GM12878 (cell line): ENCODE measurements around the gene SYNDIG1. TPM values are rescaled to one million over a fixed set of nuclear protein-coding genes. Genes with fewer than 3 reads are reported as not detected.

Source experiments
- ATAC-seq: fragments of 200-7000 bp; cut with Tn5 transposase; 3 replicates; pipeline ENCODE4 v1.9.1; 2020; ENCODE audit warnings: mild to moderate bottlenecking, moderate library complexity
- BruUV-seq: library from RNA; stranded (reverse); fragments of 400-500 nt; replicated peaks from 2 replicates; lab custom pipeline; 2021; lab: Mats Ljungman, UMichigan
- CTCF ChIA-PET: fragments of 300-600 bp; sonication (Branson Sonifier 250); formaldehyde crosslinking; extraction: SDS; loops from one replicate; lab custom pipeline; 2021; ENCODE audit warnings: inconsistent platforms; lab: Yijun Ruan, JAX
- POLR2A ChIA-PET: fragments of 350-600 bp; formaldehyde crosslinking; extraction: SDS; loops from one replicate; lab custom pipeline; 2021; ENCODE audit warnings: inconsistent platforms; lab: Charles Lee
- RAD21 ChIA-PET: fragments of 300-600 bp; sonication (Branson Sonifier 250); formaldehyde crosslinking; loops from one replicate; lab custom pipeline; 2023; ENCODE audit warnings: antibody characterized with exemption; ENCODE audit not compliant: unreplicated experiment; lab: Charles Lee
- SMC1A ChIA-PET: fragments of 300-600 bp; sonication (Branson Sonifier 250); formaldehyde crosslinking; loops from one replicate; lab custom pipeline; 2023; ENCODE audit not compliant: unreplicated experiment, uncharacterized antibody; lab: Charles Lee
- DNase-seq: peaks from one replicate; pipeline ENCODE4 v3.0.0-alpha.2; 2011; ENCODE audit warnings: low read depth, low spot score
- FAIRE-seq: peaks from 3 replicates; lab custom pipeline; 2011; peaks lifted over from hg19 to GRCh38; lab: Jason Lieb, UNC
- H2AFZ ChIP-seq: 2 replicates; pipeline ENCODE4 v1.6.0; 2011; ENCODE audit warnings: low read depth, low read length, control low read depth; ENCODE audit not compliant: control insufficient read depth
- H3K27ac ChIP-seq: 2 replicates; pipeline ENCODE4 v1.5.1; 2011; ENCODE audit warnings: control low read depth; ENCODE audit not compliant: control insufficient read depth, insufficient read depth
- H3K27me3 ChIP-seq, 2 experiments: replicated peaks in 1 of 2; 2 replicates each; pipeline versions ENCODE4 v1.6.0 to v1.6.1; 2011; ENCODE audit warnings: low read length in 1 of 2; ENCODE audit not compliant: control insufficient read depth in 2 of 2, insufficient read depth in 2 of 2
- H3K36me3 ChIP-seq, 2 experiments: 2 replicates each; pipeline ENCODE4 v1.5.1; 2011; ENCODE audit warnings: low read length in 1 of 2; ENCODE audit not compliant: control insufficient read depth in 2 of 2, insufficient read depth in 2 of 2
- H3K4me1 ChIP-seq: 2 replicates; pipeline ENCODE4 v1.6.1; 2011; ENCODE audit warnings: mild to moderate bottlenecking, low read length, moderate library complexity, mixed read lengths; ENCODE audit not compliant: control insufficient read depth, insufficient read depth
- H3K4me2 ChIP-seq: 2 replicates; pipeline ENCODE4 v1.6.0; 2011; ENCODE audit warnings: control low read depth; ENCODE audit not compliant: control insufficient read depth, insufficient read depth
- H3K4me3 ChIP-seq: fragments of 200-600 bp; sonication (generic); 2 replicates; pipeline ENCODE4 v1.5.1; 2016
- H3K79me2 ChIP-seq: 2 replicates; pipeline ENCODE4 v1.6.0; 2011; ENCODE audit warnings: low read length; ENCODE audit not compliant: control insufficient read depth, insufficient read depth
- H3K9ac ChIP-seq: 2 replicates; pipeline ENCODE4 v1.8.0; 2011; ENCODE audit warnings: low read length, control low read depth, mixed read lengths; ENCODE audit not compliant: control insufficient read depth, insufficient read depth
- H3K9me3 ChIP-seq: replicated peaks from 3 replicates; pipeline ENCODE4 v1.5.1; 2011; ENCODE audit warnings: mild to moderate bottlenecking, low read length; ENCODE audit not compliant: control insufficient read depth, insufficient read depth
- H4K20me1 ChIP-seq: 2 replicates; pipeline ENCODE4 v1.6.0; 2011; ENCODE audit not compliant: control insufficient read depth, insufficient read depth
- CEBPB ChIP-seq, 2 experiments: fragments of 150-350 bp in 1 of 2; IDR thresholded peaks; 2 replicates each; pipeline ENCODE4 v1.6.1; 2012 to 2014; ENCODE audit warnings: low read depth in 2 of 2, low read length in 2 of 2, borderline replicate concordance in 1 of 2, inconsistent platforms in 1 of 2
- EZH2 ChIP-seq: IDR thresholded peaks from 2 replicates; pipeline ENCODE4 v1.6.1; 2012; ENCODE audit warnings: low read depth, mild to moderate bottlenecking, control low read depth, inconsistent platforms, low read length, borderline replicate concordance; ENCODE audit not compliant: control insufficient read depth
- GABPA ChIP-seq: IDR thresholded peaks from 2 replicates; pipeline ENCODE4 v1.6.1; 2014; ENCODE audit warnings: antibody characterized with exemption, low read depth, mild to moderate bottlenecking, inconsistent platforms
- IKZF1 ChIP-seq: fragments of 450-650 bp; conservative IDR thresholded peaks from 2 replicates; pipeline ENCODE4 v1.6.1; 2017; ENCODE audit warnings: antibody characterized with exemption, mild to moderate bottlenecking
- MEF2B ChIP-seq: fragments of 450-650 bp; IDR thresholded peaks from 2 replicates; pipeline ENCODE4 v1.6.1; 2018; ENCODE audit warnings: mild to moderate bottlenecking, moderate library complexity; ENCODE audit not compliant: partially characterized antibody, poor library complexity, severe bottlenecking
- POLR2A ChIP-seq: IDR thresholded peaks from 2 replicates; pipeline ENCODE4 v1.6.1; 2011; ENCODE audit warnings: low read depth, mild to moderate bottlenecking, low read length
- POLR2AphosphoS2 ChIP-seq: IDR thresholded peaks from 2 replicates; pipeline ENCODE4 v1.6.1; 2011; ENCODE audit warnings: low read depth, mild to moderate bottlenecking, low read length, improper control_type of control experiment, moderate library complexity
- RAD51 ChIP-seq: fragments of 450-650 bp; IDR thresholded peaks from 2 replicates; pipeline ENCODE4 v1.6.1; 2016; ENCODE audit warnings: moderate library complexity, mild to moderate bottlenecking, inconsistent platforms
- RELA ChIP-seq: fragments of 450-650 bp; IDR thresholded peaks from 2 replicates; pipeline ENCODE4 v1.8.0; 2014; ENCODE audit warnings: borderline replicate concordance; ENCODE audit not compliant: partially characterized antibody
- TAF1 ChIP-seq: IDR thresholded peaks from 2 replicates; pipeline ENCODE4 v1.6.1; 2011; ENCODE audit warnings: mild to moderate bottlenecking, low read depth, low read length, borderline replicate concordance
- YY1 ChIP-seq: IDR thresholded peaks from 2 replicates; pipeline ENCODE4 v1.6.1; 2011; ENCODE audit warnings: low read depth, mild to moderate bottlenecking, low read length
- ZNF384 ChIP-seq: IDR thresholded peaks from 2 replicates; pipeline ENCODE4 v1.6.1; 2012; ENCODE audit warnings: low read depth, mild to moderate bottlenecking, low read length, improper control_type of control experiment, borderline replicate concordance
- ZZZ3 ChIP-seq: IDR thresholded peaks from 2 replicates; pipeline ENCODE4 v1.6.1; 2011; ENCODE audit warnings: low read depth; ENCODE audit not compliant: control insufficient read depth, insufficient read length
- whole genome bisulfite sequencing: methylation state at CpG from one replicate; pipeline ENCODE4 v1.1.6; 2016; ENCODE audit warnings: low lambda C conversion rate; ENCODE audit not compliant: insufficient replicate concordance, insufficient coverage; ENCODE audit errors: missing lambda C conversion rate; 5-methylcytosine and 5-hydroxymethylcytosine counted together
- in situ Hi-C: fragments of 300-500 bp; cut with MboI; formaldehyde crosslinking; loops from 9 replicates; pipeline ENCODE4 v1.14.3; 2018; ENCODE audit warnings: mixed read lengths
- intact Hi-C: fragments of 100-400 bp; cut with micrococcal nuclease; formaldehyde crosslinking; loops from one replicate; pipeline ENCODE4 v1.14.2; 2022; ENCODE audit not compliant: unreplicated experiment
- polyA plus RNA-seq, 11 experiments: library from polyadenylated mRNA; depleted of rRNA in 4 of 11; unstranded in 6 of 11; stranded (reverse) in 5 of 11; fragments of >200 nt; fragmentation: Nextera tagmentation in 4 of 11; fragmentation: Illumina TruSeq in 1 of 11; extraction: Ambion mirVana in 4 of 11; extraction: Trizol in 1 of 11; gene quantifications; 1 replicate in 1 of 11; 2 replicates in 10 of 11; pipeline versions ENCODE4 v1.2.1 to v1.2.3, GENCODE V29; 2011 to 2016; ENCODE audit warnings: inconsistent platforms in 2 of 11, missing spikeins in 2 of 11, low read depth in 1 of 11
- total RNA-seq, 4 experiments: library from RNA; depleted of rRNA in 3 of 4; stranded (reverse); fragments of >200 nt in 3 of 4; fragmentation: Illumina TruSeq in 1 of 4; extraction: Trizol in 1 of 4; gene quantifications; 2 replicates each; pipeline versions ENCODE4 v1.2.1 to v1.2.3, GENCODE V29; 2013 to 2021
- TF ChIP-seq, protein P1 (sequence below): IDR thresholded peaks from 2 replicates; pipeline ENCODE4 v1.6.1; 2011; ENCODE audit warnings: mild to moderate bottlenecking, low read depth, low read length, moderate library complexity; ENCODE audit not compliant: insufficient replicate concordance
- TF ChIP-seq, protein P2 (sequence below): fragments of 450-650 bp; IDR thresholded peaks from 2 replicates; pipeline ENCODE4 v1.6.1; 2014; ENCODE audit warnings: mild to moderate bottlenecking

Gene SYNDIG1
- total and polyA plus RNA-seq, 10 of the 15 experiments (the other 5 are each of a cell fraction or from before 2014, with no cell fraction given) = not detected

DNA sequence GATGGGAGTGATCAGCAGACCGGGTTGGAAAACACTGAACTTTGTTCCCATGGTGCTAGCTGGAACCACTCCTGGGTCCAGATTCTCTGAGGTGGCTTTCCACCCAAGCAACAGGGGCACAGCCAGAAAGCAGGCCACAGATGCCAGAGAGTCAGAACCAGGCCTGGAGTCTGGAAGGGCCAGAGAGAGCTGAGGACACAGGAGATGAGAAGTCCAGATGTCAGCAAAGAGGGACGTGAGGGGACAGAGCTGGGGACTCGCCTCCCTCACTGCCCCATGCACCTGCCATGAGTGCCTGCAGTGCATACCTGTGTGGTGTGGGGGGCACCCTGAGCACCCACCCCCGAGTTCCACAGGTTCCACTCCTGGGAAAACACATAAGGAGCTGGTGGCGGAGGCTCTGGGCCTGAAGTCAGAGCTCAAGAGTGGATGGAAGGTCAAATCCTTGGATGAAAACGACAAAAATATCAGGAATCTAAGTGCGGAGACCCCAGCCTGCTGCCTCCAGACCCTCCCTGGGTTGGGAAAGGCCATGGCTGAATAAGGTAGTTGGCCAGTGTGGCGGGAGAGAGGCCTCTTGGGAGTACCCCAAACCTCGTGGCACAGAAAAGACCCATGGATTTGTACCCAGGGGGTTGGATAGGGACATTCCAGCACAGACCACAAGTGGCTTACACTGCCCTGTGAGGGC lies 224.2 kb downstream of the SYNDIG1 start:
- no peaks in the 10 kb centered on the region for H3K9me3 ChIP-seq
- H3K4me3 ChIP-seq = no peak overlapping the region
- no peak for DNase-seq
- WGBS = 10% methylated on average over 9 of the region's 9 CpGs
- no peaks in the 10 kb centered on the region for H3K36me3 ChIP-seq
- no peaks in the 10 kb centered on the region for H4K20me1 ChIP-seq
- no peak overlapping the region for H3K4me2 ChIP-seq
- no peak overlapping the region for H3K27ac ChIP-seq
- no peak overlapping the region for H2AFZ ChIP-seq
- RAD21 ChIA-PET = no interaction called here
- no peak overlapping the region for H3K9ac ChIP-seq
- no peak for FAIRE-seq
- TF ChIP-seq POLR2AphosphoS2 (no peak), ZNF384 (no peak), MEF2B (no peak), TAF1 (no peak)
- CTCF ChIA-PET = interaction anchor here (0.6 kb wide), 1 partner anchor 9 kb away, joined by 3 read pairs; no protein-coding TSS in a partner anchor
- in situ Hi-C loops = no loop called here
- POLR2A ChIA-PET = no interaction called here
- H3K27me3 ChIP-seq = peaks cover 0 to 2% of the 10 kb centered on the region in 2 experiments; a peak in 3 of 4 replicates
- intact Hi-C loops = no loop called here
- no peaks in the 10 kb centered on the region for H3K79me2 ChIP-seq
- no peak for ATAC-seq
- no peaks in the 10 kb centered on the region for H3K4me1 ChIP-seq
- SMC1A ChIA-PET = no interaction called here
- no TSS peak for BruUV-seq

DNA sequence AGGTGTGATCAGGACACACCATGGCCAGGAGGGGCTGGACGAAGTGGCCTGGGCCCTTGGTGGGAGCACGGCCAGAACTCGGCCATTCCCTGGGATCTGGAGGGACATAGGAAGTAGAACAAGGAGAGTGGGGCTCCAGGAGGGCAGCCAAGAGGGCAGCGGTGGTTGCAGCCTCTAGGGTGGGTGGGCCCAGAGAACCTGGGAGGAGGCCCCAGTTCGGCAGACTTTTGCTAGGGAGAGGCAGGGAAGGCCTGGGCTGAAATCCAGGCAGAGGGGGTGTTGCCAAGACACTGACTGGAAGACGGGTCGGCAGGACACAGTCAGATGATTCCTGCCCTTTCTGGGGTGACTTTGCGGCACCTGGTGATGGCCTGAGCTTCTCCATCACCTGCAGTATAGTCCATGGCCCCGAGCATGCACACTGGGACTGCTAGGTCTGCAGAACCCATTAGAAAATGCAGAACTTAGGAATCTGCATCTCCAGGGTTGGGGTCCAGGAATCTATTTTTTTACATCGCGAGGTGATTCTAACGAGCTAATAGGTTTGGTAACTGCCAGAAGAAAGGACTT lies 224.8 kb downstream of the SYNDIG1 start:
- no peaks in the 10 kb centered on the region for H3K9me3 ChIP-seq
- ATAC-seq (no peak), FAIRE-seq (no peak), DNase-seq (no peak)
- H3K9ac ChIP-seq = no peak overlapping the region
- no peak overlapping the region for H3K27ac ChIP-seq
- H3K4me3 ChIP-seq = no peak overlapping the region
- H3K4me1 ChIP-seq = no peaks in the 10 kb centered on the region
- in situ Hi-C loops (no loop called here), intact Hi-C loops (no loop called here)
- RAD21 ChIA-PET = no interaction called here
- H4K20me1 ChIP-seq = no peaks in the 10 kb centered on the region
- no TSS peak for BruUV-seq
- POLR2A ChIA-PET = no interaction called here
- H3K79me2 ChIP-seq = no peaks in the 10 kb centered on the region
- 26% methylated on average over 11 of the region's 12 CpGs for WGBS
- H3K36me3 ChIP-seq = no peaks in the 10 kb centered on the region
- H3K27me3 ChIP-seq = peaks cover 0 to 2% of the 10 kb centered on the region in 2 experiments; a peak in 3 of 4 replicates
- no peak overlapping the region for H3K4me2 ChIP-seq
- SMC1A ChIA-PET = no interaction called here
- CTCF ChIA-PET = no interaction called here
- H2AFZ ChIP-seq = no peak overlapping the region
- TF ChIP-seq RELA = no peak
- no peak for TF ChIP-seq EZH2
- TF ChIP-seq, protein P1, sequence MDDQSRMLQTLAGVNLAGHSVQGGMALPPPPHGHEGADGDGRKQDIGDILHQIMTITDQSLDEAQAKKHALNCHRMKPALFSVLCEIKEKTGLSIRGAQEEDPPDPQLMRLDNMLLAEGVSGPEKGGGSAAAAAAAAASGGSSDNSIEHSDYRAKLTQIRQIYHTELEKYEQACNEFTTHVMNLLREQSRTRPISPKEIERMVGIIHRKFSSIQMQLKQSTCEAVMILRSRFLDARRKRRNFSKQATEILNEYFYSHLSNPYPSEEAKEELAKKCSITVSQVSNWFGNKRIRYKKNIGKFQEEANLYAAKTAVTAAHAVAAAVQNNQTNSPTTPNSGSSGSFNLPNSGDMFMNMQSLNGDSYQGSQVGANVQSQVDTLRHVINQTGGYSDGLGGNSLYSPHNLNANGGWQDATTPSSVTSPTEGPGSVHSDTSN = no peak
- TF ChIP-seq GABPA = no peak
- TF ChIP-seq CEBPB (IDR thresholded peaks at IDR 0.05; ENCODE audit: borderline replicate concordance in 1 of 2, low read depth in 2 of 2, low read length in 2 of 2) = no peak
- TF ChIP-seq, protein P2, sequence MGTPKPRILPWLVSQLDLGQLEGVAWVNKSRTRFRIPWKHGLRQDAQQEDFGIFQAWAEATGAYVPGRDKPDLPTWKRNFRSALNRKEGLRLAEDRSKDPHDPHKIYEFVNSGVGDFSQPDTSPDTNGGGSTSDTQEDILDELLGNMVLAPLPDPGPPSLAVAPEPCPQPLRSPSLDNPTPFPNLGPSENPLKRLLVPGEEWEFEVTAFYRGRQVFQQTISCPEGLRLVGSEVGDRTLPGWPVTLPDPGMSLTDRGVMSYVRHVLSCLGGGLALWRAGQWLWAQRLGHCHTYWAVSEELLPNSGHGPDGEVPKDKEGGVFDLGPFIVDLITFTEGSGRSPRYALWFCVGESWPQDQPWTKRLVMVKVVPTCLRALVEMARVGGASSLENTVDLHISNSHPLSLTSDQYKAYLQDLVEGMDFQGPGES = no peak
- no peak for TF ChIP-seq ZZZ3
- TF ChIP-seq RAD51 = no peak
- TF ChIP-seq POLR2A = no peak
- no peak for TF ChIP-seq IKZF1
- no peak for TF ChIP-seq YY1
- no peak for TF ChIP-seq MEF2B
